IMR-90 (cell line): ENCODE results near the gene STIM1. TPM values are rescaled to one million over a fixed set of nuclear protein-coding genes. Genes with fewer than 3 reads are reported as not detected.

Source experiments
- ATAC-seq: fragments of 200-7000 bp; cut with Tn5 transposase; 2 replicates; pipeline ENCODE4 v1.9.1; 2020; ENCODE audit warnings: low read depth, mild to moderate bottlenecking, moderate library complexity
- BruUV-seq: library from RNA; stranded (reverse); fragments of 400-500 nt; replicated peaks from 2 replicates; lab custom pipeline; 2021; lab: Mats Ljungman, UMichigan
- CTCF ChIA-PET: fragments of 300-600 bp; formaldehyde crosslinking; extraction: SDS; loops from one replicate; lab custom pipeline; 2021; ENCODE audit warnings: antibody characterized with exemption; lab: Yijun Ruan, JAX
- POLR2A ChIA-PET: fragments of 300-600 bp; sonication (Branson Sonifier 250); formaldehyde crosslinking; loops from one replicate; lab custom pipeline; 2022; ENCODE audit warnings: antibody characterized with exemption; ENCODE audit not compliant: unreplicated experiment; lab: Charles Lee
- DNase-seq: peaks from one replicate; pipeline ENCODE4 v3.0.0; 2013
- H2AFZ ChIP-seq: replicated peaks from 2 replicates; pipeline ENCODE3; 2013; ENCODE audit warnings: low read length, mild to moderate bottlenecking; ENCODE audit not compliant: poor library complexity
- H2AK5ac ChIP-seq: 2 replicates; pipeline ENCODE4 v1.6.1; 2013; ENCODE audit warnings: low read depth, low read length, inconsistent platforms
- H2AK9ac ChIP-seq: replicated peaks from 2 replicates; pipeline ENCODE3; 2013; ENCODE audit warnings: mild to moderate bottlenecking, low read depth, low read length, moderate library complexity; ENCODE audit not compliant: poor library complexity
- H2BK120ac ChIP-seq: 2 replicates; pipeline ENCODE4 v1.6.1; 2013; ENCODE audit warnings: low read depth, low read length, inconsistent platforms
- H2BK15ac ChIP-seq: 3 replicates; pipeline ENCODE4 v1.6.1; 2013; ENCODE audit warnings: low read depth, low read length, inconsistent platforms
- H2BK20ac ChIP-seq: 2 replicates; pipeline ENCODE4 v1.6.1; 2013; ENCODE audit warnings: low read depth, mild to moderate bottlenecking, inconsistent platforms, low read length, moderate library complexity
- H2BK5ac ChIP-seq: 2 replicates; pipeline ENCODE4 v1.6.1; 2013; ENCODE audit warnings: mild to moderate bottlenecking, low read depth, low read length, inconsistent platforms; ENCODE audit not compliant: poor library complexity, severe bottlenecking
- H3K14ac ChIP-seq: replicated peaks from 2 replicates; pipeline ENCODE4 v1.6.1; 2013; ENCODE audit warnings: low read depth, low read length, inconsistent platforms
- H3K18ac ChIP-seq: 2 replicates; pipeline ENCODE4 v1.6.1; 2013; ENCODE audit warnings: low read depth, low read length, control low read depth
- H3K23ac ChIP-seq: 2 replicates; pipeline ENCODE4 v1.6.1; 2013; ENCODE audit warnings: low read depth, low read length, inconsistent platforms
- H3K27ac ChIP-seq: 2 replicates; pipeline ENCODE4 v1.5.1; 2013; ENCODE audit warnings: mild to moderate bottlenecking, control low read depth, low read length; ENCODE audit not compliant: insufficient read depth
- H3K27me3 ChIP-seq: 2 replicates; pipeline ENCODE4 v1.6.1; 2013; ENCODE audit warnings: low read length; ENCODE audit not compliant: control insufficient read depth, insufficient read depth
- H3K36me3 ChIP-seq: 2 replicates; pipeline ENCODE4 v1.6.1; 2013; ENCODE audit warnings: low read length, mixed read lengths; ENCODE audit not compliant: control insufficient read depth, insufficient read depth
- H3K4ac ChIP-seq: 2 replicates; pipeline ENCODE4 v1.6.1; 2013; ENCODE audit warnings: low read depth, low read length, inconsistent platforms
- H3K4me1 ChIP-seq: 2 replicates; pipeline ENCODE4 v1.6.1; 2013; ENCODE audit warnings: low read length, mixed read lengths; ENCODE audit not compliant: control insufficient read depth, insufficient read depth
- H3K4me2 ChIP-seq: 2 replicates; pipeline ENCODE4 v1.6.1; 2013; ENCODE audit warnings: low read depth, mild to moderate bottlenecking, control low read depth, low read length, moderate library complexity
- H3K4me3 ChIP-seq: 2 replicates; pipeline ENCODE4 v1.5.1; 2013; ENCODE audit warnings: low read depth, mild to moderate bottlenecking, control low read depth, low read length, moderate library complexity; ENCODE audit not compliant: insufficient read depth
- H3K56ac ChIP-seq: 2 replicates; pipeline ENCODE4 v1.6.1; 2013; ENCODE audit warnings: low read length, inconsistent platforms; ENCODE audit not compliant: insufficient read depth; ENCODE audit errors: extremely low read depth
- H3K79me1 ChIP-seq, 2 experiments: 2 replicates each; pipeline ENCODE4 v1.6.1; 2013; ENCODE audit warnings: low read length in 2 of 2, inconsistent platforms in 1 of 2, low read depth in 1 of 2
- H3K9ac ChIP-seq: 2 replicates; pipeline ENCODE4 v1.6.1; 2013; ENCODE audit warnings: low read depth, low read length, control low read depth
- H3K9me1 ChIP-seq: 2 replicates; pipeline ENCODE4 v1.6.1; 2013; ENCODE audit warnings: low read length, inconsistent platforms; ENCODE audit not compliant: insufficient read depth
- H3K9me3 ChIP-seq: 2 replicates; pipeline ENCODE4 v1.6.1; 2013; ENCODE audit warnings: low read length; ENCODE audit not compliant: control insufficient read depth, insufficient read depth
- H4K20me1 ChIP-seq: 2 replicates; pipeline ENCODE4 v1.6.1; 2013; ENCODE audit warnings: low read length, inconsistent platforms; ENCODE audit not compliant: insufficient read depth
- H4K5ac ChIP-seq: 2 replicates; pipeline ENCODE4 v1.6.1; 2013; ENCODE audit warnings: mild to moderate bottlenecking, low read depth, low read length, control low read depth
- H4K8ac ChIP-seq, 2 experiments: 2 replicates each; pipeline ENCODE4 v1.6.1; 2013; ENCODE audit warnings: low read depth in 2 of 2, low read length in 2 of 2, control low read depth in 1 of 2, inconsistent platforms in 1 of 2
- H4K91ac ChIP-seq: 2 replicates; pipeline ENCODE4 v1.6.1; 2013; ENCODE audit warnings: low read depth, low read length, inconsistent platforms; ENCODE audit not compliant: insufficient read depth
- BHLHE40 ChIP-seq: fragments of 150-350 bp; IDR thresholded peaks from 2 replicates; pipeline ENCODE4 v1.6.1; 2016; ENCODE audit warnings: mild to moderate bottlenecking, low read depth, low read length
- CEBPB ChIP-seq: IDR thresholded peaks from 2 replicates; pipeline ENCODE4 v1.6.1; 2012; ENCODE audit warnings: low read depth, low read length, improper control_type of control experiment
- CHD1 ChIP-seq: IDR thresholded peaks from 2 replicates; pipeline ENCODE4 v1.6.1; 2012; ENCODE audit warnings: low read depth, low read length, improper control_type of control experiment
- CTCF ChIP-seq: conservative IDR thresholded peaks from 2 replicates; pipeline ENCODE4 v1.5.1; 2012; ENCODE audit warnings: mild to moderate bottlenecking, low read depth, low read length, improper control_type of control experiment
- ELK1 ChIP-seq: fragments of 150-350 bp; IDR thresholded peaks from 2 replicates; pipeline ENCODE4 v1.6.1; 2016; ENCODE audit warnings: low read depth, mild to moderate bottlenecking, low read length, moderate library complexity, borderline replicate concordance
- FOS ChIP-seq: fragments of 150-350 bp; IDR thresholded peaks from 2 replicates; pipeline ENCODE4 v1.6.1; 2016; ENCODE audit warnings: low read depth, low read length
- MAFK ChIP-seq: IDR thresholded peaks from 2 replicates; pipeline ENCODE4 v1.6.1; 2012; ENCODE audit warnings: low read depth, low read length, improper control_type of control experiment
- MAZ ChIP-seq: IDR thresholded peaks from 2 replicates; pipeline ENCODE4 v1.6.1; 2012; ENCODE audit warnings: low read depth, mild to moderate bottlenecking, low read length, improper control_type of control experiment, moderate library complexity, borderline replicate concordance
- MXI1 ChIP-seq: IDR thresholded peaks from 2 replicates; pipeline ENCODE4 v1.6.1; 2012; ENCODE audit warnings: low read depth, mild to moderate bottlenecking, low read length, moderate library complexity, borderline replicate concordance
- NFE2L2 ChIP-seq: fragments of 150-350 bp; IDR thresholded peaks from 2 replicates; pipeline ENCODE4 v1.6.1; 2016; ENCODE audit warnings: low read depth, mild to moderate bottlenecking, low read length
- POLR2A ChIP-seq: IDR thresholded peaks from 2 replicates; pipeline ENCODE4 v1.6.1; 2012; ENCODE audit warnings: mild to moderate bottlenecking, low read depth, low read length
- RAD21 ChIP-seq: IDR thresholded peaks from 2 replicates; pipeline ENCODE4 v1.6.1; 2012; ENCODE audit warnings: low read length, improper control_type of control experiment
- RCOR1 ChIP-seq: IDR thresholded peaks from 2 replicates; pipeline ENCODE4 v1.6.1; 2012; ENCODE audit warnings: mild to moderate bottlenecking, low read length, improper control_type of control experiment; ENCODE audit not compliant: insufficient replicate concordance
- RFX5 ChIP-seq: IDR thresholded peaks from 2 replicates; pipeline ENCODE4 v1.8.0; 2012; ENCODE audit warnings: low read depth, mild to moderate bottlenecking, low read length, moderate library complexity
- SMC3 ChIP-seq: fragments of 150-350 bp; IDR thresholded peaks from 2 replicates; pipeline ENCODE4 v1.6.1; 2016; ENCODE audit warnings: low read depth, mild to moderate bottlenecking, antibody characterized with exemption, low read length, moderate library complexity
- USF2 ChIP-seq: fragments of 150-350 bp; IDR thresholded peaks from 2 replicates; pipeline ENCODE4 v1.6.1; 2017; ENCODE audit warnings: mild to moderate bottlenecking, antibody characterized with exemption, low read length, low read depth
- WGBS, 2 experiments: methylation state at CpG; one replicate each; pipeline versions ENCODE4 v1.1.5 to v1.1.7; 2013; ENCODE audit warnings: missing lambda C conversion rate in 2 of 2; ENCODE audit not compliant: insufficient read length in 1 of 2; ENCODE audit errors: extremely low coverage in 2 of 2; 5-methylcytosine and 5-hydroxymethylcytosine counted together
- dilution Hi-C: fragments of 300-500 bp; cut with HindIII; formaldehyde crosslinking; loops from one replicate; pipeline ENCODE4 v1.14.3; 2018; ENCODE audit warnings: low sequenced_read_pairs; ENCODE audit not compliant: unreplicated experiment
- in situ Hi-C: fragments of 300-500 bp; cut with MboI; formaldehyde crosslinking; loops from 3 replicates; pipeline ENCODE4 v1.14.3; 2019; ENCODE audit warnings: low sequenced_read_pairs, inconsistent platforms, mixed read lengths
- intact Hi-C: fragments of 100-400 bp; cut with micrococcal nuclease; formaldehyde crosslinking; loops from 2 replicates; pipeline ENCODE4 v1.10.0; 2022
- polyA plus RNA-seq, 3 experiments: library from polyadenylated mRNA; depleted of rRNA; stranded (reverse); fragments of >200 nt; gene quantifications; 2 replicates each; pipeline ENCODE4 v1.2.3, GENCODE V29; 2012; ENCODE audit warnings: low replicate concordance in 1 of 3
- total RNA-seq: library from RNA; depleted of rRNA; stranded (reverse); fragments of >200 nt; gene quantifications from 2 replicates; pipeline ENCODE4 v1.2.3, GENCODE V29; 2012

The STIM1 gene
- total and polyA plus RNA-seq, 2 of the 4 experiments (the other 2 are of a cell fraction), result 17.9 to 23.0 TPM

- CTCF ChIA-PET, result no interaction called here
- Histone ChIP-seq H3K56ac (no peak overlapping the region), H4K91ac (no peak overlapping the region), H3K9ac (no peak overlapping the region), H3K9me3 (no peaks in the 10 kb centered on the region), H3K4me3 (no peak overlapping the region), H3K27ac (no peak overlapping the region), H3K23ac (no peak overlapping the region), H2AK5ac (no peak overlapping the region), H4K20me1 (peaks cover 86% of the 10 kb centered on the region), H3K14ac (no peak overlapping the region), H2BK5ac (no peak overlapping the region), H2BK20ac (no peak overlapping the region), H2BK15ac (no peak overlapping the region), H2AK9ac (no peak overlapping the region), H3K27me3 (no peaks in the 10 kb centered on the region), H3K4me1 (peaks cover 13% of the 10 kb centered on the region), H3K9me1 (peaks cover 45% of the 10 kb centered on the region), H2BK120ac (no peak overlapping the region), H3K4me2 (no peak overlapping the region), H3K36me3 (peaks cover 8% of the 10 kb centered on the region), H3K4ac (no peak overlapping the region), H4K8ac (no peak overlapping the region), H2AFZ (no peak overlapping the region), H3K79me1 (peaks cover 56 to 91% of the 10 kb centered on the region in 2 experiments), H4K5ac (no peak overlapping the region), H3K18ac (no peak overlapping the region)
- dilution Hi-C loops (no loop called here), in situ Hi-C loops (no loop called here), intact Hi-C loops (no loop called here)
- no TSS peak for BruUV-seq
- DNase-seq (no peak), ATAC-seq (no peak)
- no CpG with 5 or more reads among the region's 2 CpGs for WGBS, 2 experiments
- TF ChIP-seq CEBPB (no peak), USF2 (no peak), MXI1 (no peak), RCOR1 (no peak), MAZ (no peak), ELK1 (no peak), SMC3 (no peak), RFX5 (no peak), RAD21 (no peak), FOS (no peak), CTCF (no peak), NFE2L2 (no peak), BHLHE40 (no peak), CHD1 (no peak), MAFK (no peak), POLR2A (no peak)
- POLR2A ChIA-PET, result no interaction called here
These were observed 22.0 kb upstream of the STIM1 start for GRCh38 chr11:3833449-3833848.
